Activated CD4-positive, alpha-beta T cell treated with anti-CD3 and anti-CD28 coated beads, Interleukin-2, Interleukin-4, amounts not matched to agents 100 ng/mL and 50 ng/mL, durations not matched to agents 16 hours and 8 hours (primary cell): Measurements from ENCODE around the gene GIN1.
"Not testable (repeated sequence)": the region's sequence is repeated elsewhere in the genome, so short reads cannot be mapped to it uniquely, and the experiment has no call there.

ENCODE experiments used
- DNase-seq: peaks from one replicate; pipeline ENCODE4 v3.0.0-alpha.2; 2020; ENCODE audit warnings: low spot score

The GIN1 gene

DNA sequence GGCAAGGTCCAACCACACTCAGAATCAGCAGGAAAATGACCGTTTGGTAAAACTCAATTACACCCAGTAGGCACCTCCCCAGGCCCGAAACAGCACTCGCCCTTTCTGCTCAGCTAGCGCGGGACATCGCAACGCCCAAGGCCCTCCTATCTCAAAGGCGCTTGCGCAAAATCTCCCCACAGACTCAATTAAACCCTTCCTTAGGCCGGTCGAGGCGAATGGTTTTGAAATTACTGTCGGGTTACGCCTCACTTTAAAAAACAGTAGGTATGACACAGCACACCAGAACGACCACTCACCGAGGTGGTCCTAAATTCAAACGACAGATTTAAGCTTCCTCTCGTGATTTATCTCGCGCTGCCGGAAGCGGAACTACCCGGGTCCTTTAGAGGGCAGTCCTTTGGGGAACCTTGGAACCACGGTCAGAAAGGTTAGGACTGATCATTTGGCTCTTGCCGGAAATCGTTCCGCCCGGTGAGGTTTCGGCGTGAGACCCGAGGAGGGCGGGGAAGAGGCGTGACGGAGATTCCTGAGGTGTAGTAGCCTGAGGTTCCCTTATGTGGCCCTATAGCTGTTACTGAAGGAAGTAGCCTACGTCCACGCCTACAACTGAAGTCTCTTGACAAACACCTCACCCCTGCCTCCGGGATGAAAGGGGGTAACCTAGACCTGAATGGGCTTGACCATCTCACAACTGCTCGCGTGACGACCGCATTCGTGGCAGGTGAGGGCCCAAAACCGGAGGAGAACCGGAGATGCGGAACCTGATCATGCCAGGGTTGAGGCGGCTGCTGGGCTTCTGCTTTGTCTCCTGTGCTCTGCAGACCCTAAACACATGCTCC, at the start of gene GIN1, which contains the start of gene PPIP5K2:
GIN1 (minus strand) TSS at position 374 of the 842 bp plus-strand sequence. CDS start 11,431 bp downstream, outside the sequence.
PPIP5K2 (plus strand) TSS at position 537 of the 842 bp plus-strand sequence. CDS start 9,289 bp downstream, outside the sequence.
- peak; percentile 99 for DNase-seq

GRCh38 chr5:103166706-103167105, 46.8 kb upstream of the GIN1 start:
- no peak for DNase-seq

GRCh38 chr5:103151156-103151555, 31.2 kb upstream of the GIN1 start:
- DNase-seq = no peak

DNA sequence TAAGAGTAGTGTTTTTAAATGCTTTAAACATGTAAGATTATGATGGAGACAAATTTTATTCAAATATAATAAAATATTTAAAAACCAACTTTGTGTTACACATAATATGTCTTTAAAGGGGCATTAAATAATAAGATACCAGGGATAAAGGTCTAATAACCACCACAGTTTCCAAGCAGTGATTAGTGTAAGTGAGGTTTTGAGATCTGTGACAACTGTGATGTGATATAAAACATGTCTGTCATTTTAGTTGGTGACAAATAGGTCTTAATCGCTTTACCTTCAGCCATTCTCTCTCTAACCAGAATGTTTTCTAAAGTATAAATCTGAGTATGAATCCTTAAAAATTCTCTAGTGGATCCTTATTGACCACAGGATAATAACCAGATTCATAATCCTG, 28.3 kb upstream of the GIN1 start:
- DNase-seq = no peak

- DNase-seq = no peak
These were observed 25.3 kb upstream of the GIN1 start for GRCh38 chr5:103145196-103145595.

- not testable (repeated sequence) for DNase-seq
These were observed 22.2 kb upstream of the GIN1 start for GRCh38 chr5:103142132-103142531.

DNA sequence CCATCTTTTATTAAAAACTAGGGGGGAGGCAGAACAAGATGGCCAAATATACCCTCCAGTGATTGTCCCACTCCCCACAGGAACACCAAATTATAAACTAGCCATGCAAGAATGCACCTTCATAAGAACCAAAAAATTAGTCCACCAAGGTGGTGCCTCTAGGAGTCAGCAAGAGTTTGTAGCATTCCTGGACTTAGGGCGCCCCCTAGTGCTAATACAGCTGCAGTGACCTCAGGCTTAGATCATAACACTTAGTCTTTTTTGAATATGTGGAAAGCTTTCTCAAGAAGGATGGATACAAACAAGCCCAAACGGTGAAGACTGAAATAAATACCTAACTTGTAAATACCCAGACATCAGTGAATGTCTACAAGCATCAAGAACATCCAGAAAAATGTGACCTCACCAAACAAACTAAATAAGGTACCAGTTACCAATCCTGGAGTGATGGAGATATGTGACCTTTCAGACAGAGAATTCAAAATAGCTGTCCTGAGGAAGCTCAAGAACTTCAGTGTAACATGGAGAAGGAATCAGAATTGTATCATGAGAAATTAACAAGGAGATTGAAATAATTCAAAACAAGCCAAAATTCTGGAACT, 19.4 kb upstream of the GIN1 start:
- DNase-seq = peak; percentile 81

DNA sequence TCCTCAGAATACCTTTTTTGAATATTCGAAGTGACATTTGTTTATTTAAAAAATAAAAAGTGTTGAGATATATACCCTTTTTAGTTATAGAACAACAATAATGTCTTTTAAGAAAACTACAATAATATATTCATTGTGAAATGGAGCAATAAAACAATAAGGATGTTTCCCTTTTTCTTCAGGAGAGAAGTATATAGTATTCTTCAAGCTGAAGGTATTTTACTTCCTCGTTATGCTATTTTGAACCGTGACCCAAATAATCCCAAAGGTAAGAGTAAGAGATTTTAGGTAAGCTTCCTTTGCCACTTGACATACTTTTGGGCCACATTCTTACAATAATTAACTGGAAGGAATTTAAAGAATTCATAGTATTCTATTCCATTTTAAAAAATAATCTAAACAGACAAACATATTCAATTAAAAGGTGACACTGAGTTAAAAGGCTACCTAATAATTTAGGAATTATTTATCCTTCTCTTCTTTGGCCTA, 18.3 kb upstream of the GIN1 start:
- DNase-seq = no peak

DNA sequence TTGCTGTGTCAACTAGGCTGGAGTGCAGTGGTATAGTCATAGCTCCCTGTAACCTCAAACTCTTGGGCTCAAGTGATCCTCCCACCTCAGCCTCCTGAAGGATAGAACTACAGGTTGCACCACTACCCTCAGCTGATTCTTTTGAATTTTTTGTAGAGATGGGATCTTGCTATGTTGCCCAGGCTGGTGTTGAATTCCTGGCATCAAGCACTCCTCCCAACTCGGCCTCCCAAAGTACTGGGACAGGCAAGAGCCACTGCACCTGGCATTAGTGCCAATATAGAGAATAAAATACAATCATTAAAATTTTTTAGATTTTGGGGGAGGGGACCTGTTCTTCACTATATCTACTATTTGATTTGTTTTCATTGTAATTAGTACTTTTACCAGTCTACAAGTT, 15.5 kb upstream of the GIN1 start:
- DNase-seq = no peak

DNA sequence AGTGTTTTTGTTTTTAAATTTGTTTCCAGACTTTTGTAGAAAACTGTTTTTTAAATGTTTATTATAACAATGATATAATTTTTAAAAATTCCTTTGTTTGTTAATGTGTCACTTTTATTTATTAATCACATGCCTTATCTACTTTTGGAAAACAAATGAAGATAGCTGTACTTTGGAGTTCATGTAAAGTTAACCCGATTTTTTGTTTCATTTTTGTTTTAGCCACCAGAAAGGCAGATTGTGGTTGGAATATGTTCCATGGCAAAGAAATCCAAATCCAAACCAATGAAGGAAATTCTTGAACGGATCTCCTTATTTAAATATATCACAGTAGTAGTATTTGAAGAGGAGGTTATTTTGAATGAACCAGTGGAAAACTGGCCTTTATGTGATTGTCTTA, 13.3 kb upstream of the GIN1 start:
- no peak for DNase-seq

- no peak for DNase-seq
These were observed 12.7 kb upstream of the GIN1 start for GRCh38 chr5:103132684-103133083.

GRCh38 chr5:103128202-103128601, 8.3 kb upstream of the GIN1 start:
- no peak for DNase-seq

- no peak for DNase-seq
These were observed 7.4 kb upstream of the GIN1 start for GRCh38 chr5:103127292-103127817.

DNA sequence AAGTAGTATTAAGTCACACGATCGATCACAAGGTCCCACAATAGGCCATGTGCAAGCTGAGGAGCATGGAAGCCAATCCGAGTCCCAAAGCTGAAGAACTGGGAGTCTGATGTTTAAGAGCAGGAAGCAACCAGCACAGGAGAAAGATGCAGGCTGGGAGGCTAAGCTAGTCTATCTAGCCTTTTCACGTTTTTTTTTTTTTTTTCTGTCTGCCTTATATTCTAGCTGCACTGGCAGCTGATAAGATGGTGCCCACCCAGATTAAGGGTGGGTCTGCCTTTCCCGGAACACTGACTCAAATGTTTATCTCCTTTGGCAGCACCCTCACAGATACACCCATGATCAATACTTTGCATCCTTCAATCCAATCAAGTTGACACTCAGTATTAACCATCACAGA, 6.6 kb upstream of the GIN1 start:
- no peak for DNase-seq

DNA sequence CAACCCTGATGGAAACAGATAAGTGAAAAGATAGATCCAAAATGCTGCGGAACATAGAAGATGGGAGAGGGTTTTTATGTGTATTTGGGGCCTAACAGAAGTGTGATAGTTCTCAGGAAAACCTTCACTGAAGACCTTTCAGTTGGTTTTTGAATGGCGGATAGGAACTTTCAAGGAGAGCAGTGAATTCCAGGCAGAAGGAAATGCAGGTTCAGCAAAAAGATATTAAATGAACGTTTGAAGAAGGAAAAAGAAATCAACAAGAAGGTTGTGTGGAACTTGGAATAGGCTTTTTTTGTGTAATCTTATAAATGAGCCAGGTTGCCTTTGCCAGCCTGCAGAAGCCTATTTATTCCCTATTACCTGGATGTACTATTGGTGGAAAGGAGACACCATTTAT, 2.3 kb upstream of the GIN1 start:
- no peak for DNase-seq

GRCh38 chr5:103120607-103121200, 766 bp upstream of the GIN1 start:
- no peak for DNase-seq

- DNase-seq = peak; percentile 14
These were observed 721 bp downstream of the GIN1 start for GRCh38 chr5:103119070-103119764.

GRCh38 chr5:103117471-103117991, 2.4 kb downstream of the GIN1 start:
- DNase-seq = peak; percentile 15

DNA sequence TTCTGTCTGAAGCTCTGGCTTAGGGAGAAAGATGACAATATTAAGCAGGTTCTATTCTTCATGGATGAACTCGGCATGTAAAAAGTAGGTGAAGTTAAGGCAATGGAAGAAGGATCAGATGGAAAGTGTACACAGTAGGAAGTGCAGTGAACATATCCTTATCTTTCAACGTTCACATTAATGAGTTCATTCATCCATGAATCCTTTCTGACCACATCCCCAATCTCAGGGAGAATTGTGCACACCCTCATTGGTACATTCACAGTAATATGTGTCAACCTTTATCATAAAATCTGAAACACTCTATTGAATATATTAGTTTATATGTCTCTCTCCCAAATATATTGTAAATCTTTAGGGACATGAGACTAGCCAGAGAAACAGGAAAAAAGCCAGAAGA, 5.5 kb downstream of the GIN1 start:
- no peak for DNase-seq

GRCh38 chr5:103112910-103113309, 7.0 kb downstream of the GIN1 start:
- DNase-seq = no peak

DNA sequence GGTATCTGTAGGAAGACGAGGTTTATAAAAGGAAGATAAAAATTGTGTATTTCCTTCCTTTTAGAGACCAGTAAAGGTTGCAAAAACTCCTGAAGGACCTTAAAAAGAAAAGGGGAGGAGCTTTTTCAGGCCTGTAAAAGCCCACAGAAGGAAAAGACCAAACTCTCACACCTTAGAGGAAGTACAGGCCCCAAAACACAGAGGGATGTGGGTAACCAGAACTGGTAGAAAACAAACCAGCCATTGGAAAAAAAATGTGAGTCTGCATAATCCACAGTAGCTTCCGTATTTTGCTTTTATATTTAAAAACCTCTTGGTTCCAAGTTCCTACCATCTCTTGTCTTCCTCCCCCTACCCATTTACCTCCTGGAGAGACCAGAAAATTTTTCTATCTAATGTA, 8.5 kb downstream of the GIN1 start:
- DNase-seq = peak; percentile 25

- DNase-seq = no peak
These were observed 9.5 kb downstream of the GIN1 start for GRCh38 chr5:103110403-103110802.
